ENCODE measurements around the gene GTF2A2.
"Not testable (repeated sequence)": the region's sequence is repeated elsewhere in the genome, so short reads cannot be mapped to it uniquely, and the experiment has no call there.

The GTF2A2 gene

GRCh38 chr15:59637507-59637906 lies 19.8 kb downstream of the GTF2A2 start:
- WGBS, 2 experiments (ENCODE audit: insufficient coverage in 2 of 2): 100% methylated on average over 1 of the region's 2 CpGs; no CpG with 5 or more reads in 1 of the 2 experiments
- not testable (repeated sequence) for H3K4me1 ChIP-seq (ENCODE audit: control insufficient read depth, insufficient read depth, low read length, poor library complexity, severe bottlenecking); H3K9me3 ChIP-seq (ENCODE audit: control insufficient read depth, low read length); H3K27ac ChIP-seq (ENCODE audit: low read depth, low read length, severe bottlenecking); H3K4me3 ChIP-seq (ENCODE audit: extremely low read depth, insufficient read depth, low read length, poor library complexity, severe bottlenecking)
- H3K36me3 ChIP-seq (ENCODE audit: control insufficient read depth, insufficient read depth, low read length): peaks cover 38% of the 10 kb centered on the region

- H3K9me3 ChIP-seq (ENCODE audit: control insufficient read depth, low read length): no peaks in the 10 kb centered on the region
- H3K4me3 ChIP-seq (ENCODE audit: extremely low read depth, insufficient read depth, low read length, poor library complexity, severe bottlenecking): no peak overlapping the region
- 88% methylated on average over 1 of the region's 3 CpGs; no CpG with 5 or more reads in 1 of the 2 experiments for WGBS, 2 experiments (ENCODE audit: insufficient coverage in 2 of 2)
- H3K36me3 ChIP-seq (ENCODE audit: control insufficient read depth, insufficient read depth, low read length): peaks cover 33% of the 10 kb centered on the region
- no peaks in the 10 kb centered on the region for H3K4me1 ChIP-seq (ENCODE audit: control insufficient read depth, insufficient read depth, low read length, poor library complexity, severe bottlenecking)
- H3K27ac ChIP-seq (ENCODE audit: low read depth, low read length, severe bottlenecking): no peak overlapping the region
Observed at GRCh38 chr15:59636184-59636583, 21.1 kb downstream of the GTF2A2 start.

- H3K9me3 ChIP-seq (ENCODE audit: control insufficient read depth, low read length): no peaks in the 10 kb centered on the region
- no peak overlapping the region for H3K4me3 ChIP-seq (ENCODE audit: extremely low read depth, insufficient read depth, low read length, poor library complexity, severe bottlenecking)
- H3K4me1 ChIP-seq (ENCODE audit: control insufficient read depth, insufficient read depth, low read length, poor library complexity, severe bottlenecking): no peaks in the 10 kb centered on the region
- WGBS, 2 experiments (ENCODE audit: insufficient coverage in 2 of 2): 27% methylated on average over 3 of the region's 4 CpGs; no CpG with 5 or more reads in 1 of the 2 experiments
- peaks cover 9% of the 10 kb centered on the region for H3K36me3 ChIP-seq (ENCODE audit: control insufficient read depth, insufficient read depth, low read length)
- no peak overlapping the region for H3K27ac ChIP-seq (ENCODE audit: low read depth, low read length, severe bottlenecking)
Observed at GRCh38 chr15:59632714-59633113, 24.6 kb downstream of the GTF2A2 start.

GRCh38 chr15:59622289-59622688 lies 35.0 kb downstream of the GTF2A2 start:
- H3K4me1 ChIP-seq (ENCODE audit: control insufficient read depth, insufficient read depth, low read length, poor library complexity, severe bottlenecking): no peaks in the 10 kb centered on the region
- no peaks in the 10 kb centered on the region for H3K36me3 ChIP-seq (ENCODE audit: control insufficient read depth, insufficient read depth, low read length)
- WGBS, 2 experiments (ENCODE audit: insufficient coverage in 2 of 2): 17 to 22% methylated on average over 2 of the region's 6 CpGs
- H3K9me3 ChIP-seq (ENCODE audit: control insufficient read depth, low read length): no peaks in the 10 kb centered on the region
- no peak overlapping the region for H3K4me3 ChIP-seq (ENCODE audit: extremely low read depth, insufficient read depth, low read length, poor library complexity, severe bottlenecking)
- no peak overlapping the region for H3K27ac ChIP-seq (ENCODE audit: low read depth, low read length, severe bottlenecking)

- 91 to 92% methylated on average over 2 to 4 of the region's 4 CpGs for WGBS, 2 experiments (ENCODE audit: insufficient coverage in 2 of 2)
- H3K27ac ChIP-seq (ENCODE audit: low read depth, low read length, severe bottlenecking): no peak overlapping the region
- H3K4me3 ChIP-seq (ENCODE audit: extremely low read depth, insufficient read depth, low read length, poor library complexity, severe bottlenecking): no peak overlapping the region
- H3K4me1 ChIP-seq (ENCODE audit: control insufficient read depth, insufficient read depth, low read length, poor library complexity, severe bottlenecking): no peaks in the 10 kb centered on the region
- H3K9me3 ChIP-seq (ENCODE audit: control insufficient read depth, low read length): no peaks in the 10 kb centered on the region
- no peaks in the 10 kb centered on the region for H3K36me3 ChIP-seq (ENCODE audit: control insufficient read depth, insufficient read depth, low read length)
Observed at GRCh38 chr15:59618406-59618805, 38.9 kb downstream of the GTF2A2 start.

- H3K4me3 ChIP-seq (ENCODE audit: extremely low read depth, insufficient read depth, low read length, poor library complexity, severe bottlenecking): no peak overlapping the region
- H3K27ac ChIP-seq (ENCODE audit: low read depth, low read length, severe bottlenecking): no peak overlapping the region
Observed at GRCh38 chr15:59616379-59616778, 40.9 kb downstream of the GTF2A2 start.

GRCh38 chr15:59615661-59616060 lies 41.7 kb downstream of the GTF2A2 start:
- no peak overlapping the region for H3K27ac ChIP-seq (ENCODE audit: low read depth, low read length, severe bottlenecking)
- H3K4me3 ChIP-seq (ENCODE audit: extremely low read depth, insufficient read depth, low read length, poor library complexity, severe bottlenecking): no peak overlapping the region
- 80 to 100% methylated on average over 1 of the region's 5 CpGs for WGBS, 2 experiments (ENCODE audit: insufficient coverage in 2 of 2)
- H3K36me3 ChIP-seq (ENCODE audit: control insufficient read depth, insufficient read depth, low read length): no peaks in the 10 kb centered on the region
- no peaks in the 10 kb centered on the region for H3K4me1 ChIP-seq (ENCODE audit: control insufficient read depth, insufficient read depth, low read length, poor library complexity, severe bottlenecking)
- no peaks in the 10 kb centered on the region for H3K9me3 ChIP-seq (ENCODE audit: control insufficient read depth, low read length)

More at GRCh38 chr15:59616379-59616778, 40.9 kb downstream of the GTF2A2 start:
- no peaks in the 10 kb centered on the region for H3K9me3 ChIP-seq (ENCODE audit: control insufficient read depth, low read length)
- 81 to 83% methylated on average over 2 to 3 of the region's 3 CpGs for WGBS, 2 experiments (ENCODE audit: insufficient coverage in 2 of 2)
- H3K4me1 ChIP-seq (ENCODE audit: control insufficient read depth, insufficient read depth, low read length, poor library complexity, severe bottlenecking): no peaks in the 10 kb centered on the region
- H3K36me3 ChIP-seq (ENCODE audit: control insufficient read depth, insufficient read depth, low read length): no peaks in the 10 kb centered on the region

GRCh38 chr15:59614153-59614552 lies 43.2 kb downstream of the GTF2A2 start:
- Histone ChIP-seq H3K4me3 (ENCODE audit: extremely low read depth, insufficient read depth, low read length, poor library complexity, severe bottlenecking) (no peak overlapping the region), H3K27ac (ENCODE audit: low read depth, low read length, severe bottlenecking) (no peak overlapping the region), H3K4me1 (ENCODE audit: control insufficient read depth, insufficient read depth, low read length, poor library complexity, severe bottlenecking) (no peaks in the 10 kb centered on the region), H3K36me3 (ENCODE audit: control insufficient read depth, insufficient read depth, low read length) (no peaks in the 10 kb centered on the region), H3K9me3 (ENCODE audit: control insufficient read depth, low read length) (no peaks in the 10 kb centered on the region)
- 94 to 100% methylated on average over 5 of the region's 7 CpGs for WGBS, 2 experiments (ENCODE audit: insufficient coverage in 2 of 2)

GRCh38 chr15:59611276-59612260 lies 45.7 kb downstream of the GTF2A2 start, which contains the start of gene GCNT3:
Gene GCNT3, plus strand, starts transcription at chr15:59611783. Its CDS starts 6,456 bp downstream, at chr15:59618239.
- Histone ChIP-seq H3K9me3 (ENCODE audit: control insufficient read depth, low read length) (no peaks in the 10 kb centered on the region), H3K36me3 (ENCODE audit: control insufficient read depth, insufficient read depth, low read length) (no peaks in the 10 kb centered on the region), H3K27ac (ENCODE audit: low read depth, low read length, severe bottlenecking) (no peak within 1 kb of the TSS), H3K4me1 (ENCODE audit: control insufficient read depth, insufficient read depth, low read length, poor library complexity, severe bottlenecking) (no peaks in the 10 kb centered on the region), H3K4me3 (ENCODE audit: extremely low read depth, insufficient read depth, low read length, poor library complexity, severe bottlenecking) (no peak within 1 kb of the TSS)
- WGBS, 2 experiments (ENCODE audit: insufficient coverage in 2 of 2): 77 to 79% methylated on average over 5 to 7 of the region's 8 CpGs

- Histone ChIP-seq H3K4me3 (ENCODE audit: extremely low read depth, insufficient read depth, low read length, poor library complexity, severe bottlenecking) (no peak overlapping the region), H3K36me3 (ENCODE audit: control insufficient read depth, insufficient read depth, low read length) (no peaks in the 10 kb centered on the region), H3K4me1 (ENCODE audit: control insufficient read depth, insufficient read depth, low read length, poor library complexity, severe bottlenecking) (no peaks in the 10 kb centered on the region), H3K27ac (ENCODE audit: low read depth, low read length, severe bottlenecking) (no peak overlapping the region), H3K9me3 (ENCODE audit: control insufficient read depth, low read length) (no peaks in the 10 kb centered on the region)
- 78 to 89% methylated on average over 5 to 7 of the region's 7 CpGs for WGBS, 2 experiments (ENCODE audit: insufficient coverage in 2 of 2)
Observed at GRCh38 chr15:59609730-59610712, 47.3 kb downstream of the GTF2A2 start.
